Measurements from ENCODE around the gene TOMM22. TPM values are rescaled to one million over a fixed set of nuclear protein-coding genes. Genes with fewer than 3 reads are reported as not detected.

Gene TOMM22
- total RNA-seq, 8 experiments from 2014 or later, result 42.2 to 84.3 (median 59.5) TPM

- no peak for ATAC-seq (replicated peaks in 6 of 8)
- 0 to 18% (median 0%) methylated on average over 1 to 6 of the region's 6 CpGs; no CpG with 5 or more reads in 3 of the 10 experiments for WGBS, 10 experiments
- H3K4me1 ChIP-seq (replicated peaks in 1 of 2), result peaks cover 31 to 40% of the 10 kb centered on the region in 2 donors
- in situ Hi-C loops (cut with MboI; ENCODE audit: low pct_unique_long_range_greater_than_20kb in 2 of 9, low sequenced_read_pairs in 9 of 9, unreplicated experiment in 9 of 9), result no loop called here
- H3K27ac ChIP-seq, result peak overlapping the region in 1 of 2 donors; percentile 92
- H3K4me3 ChIP-seq, result peak overlapping the region; percentile 72 to 99 (median 83)
Observed at GRCh38 chr22:38699784-38700183, 18.0 kb downstream of the TOMM22 start.

- H3K4me3 ChIP-seq, result peak overlapping the region; percentile 72 to 99 (median 83)
- peak in 3 of 8 experiments; percentile 37 to 45 (median 44) for ATAC-seq (replicated peaks in 6 of 8)
- peak overlapping the region; percentile 90 to 92 for H3K27ac ChIP-seq
- in situ Hi-C loops (cut with MboI; ENCODE audit: low pct_unique_long_range_greater_than_20kb in 2 of 9, low sequenced_read_pairs in 9 of 9, unreplicated experiment in 9 of 9), result no loop called here
- WGBS, 10 experiments, result 0 to 5% (median 0%) methylated on average over 3 to 15 of the region's 57 CpGs; no CpG with 5 or more reads in 4 of the 10 experiments
- peaks cover 32 to 41% of the 10 kb centered on the region in 2 donors for H3K4me1 ChIP-seq (replicated peaks in 1 of 2)
Observed at GRCh38 chr22:38700270-38700788, 18.6 kb downstream of the TOMM22 start.

- in situ Hi-C loops (cut with MboI; ENCODE audit: low pct_unique_long_range_greater_than_20kb in 2 of 9, low sequenced_read_pairs in 9 of 9, unreplicated experiment in 9 of 9), result no loop called here
- Histone ChIP-seq H3K27ac (peak within 1 kb of the TSS; percentile 90 to 92), H3K4me1 (replicated peaks in 1 of 2) (peaks cover 32 to 41% of the 10 kb centered on the region in 2 donors), H3K4me3 (peak within 1 kb of the TSS; percentile 72 to 99 (median 83))
- 0 to 30% (median 3%) methylated on average over 2 to 21 of the region's 94 CpGs; no CpG with 5 or more reads in 5 of the 10 experiments for WGBS, 10 experiments
- ATAC-seq (replicated peaks in 6 of 8), result peak; percentile 35 to 52 (median 48)
Observed at GRCh38 chr22:38700789-38701628, 19.3 kb downstream of the TOMM22 start, which contains the start of gene JOSD1. Gene JOSD1 (minus strand): TSS chr22:38700943. CDS start chr22:38699987, 956 bp downstream.

GRCh38 chr22:38704654-38705234 is 23.0 kb downstream of the TOMM22 start:
- Histone ChIP-seq H3K4me1 (replicated peaks in 1 of 2) (peaks cover 8 to 24% of the 10 kb centered on the region in 2 donors), H3K27ac (peak overlapping the region; percentile 50 to 60), H3K4me3 (peak overlapping the region; percentile 29 to 37 (median 31))
- WGBS, 10 experiments, result 0 to 39% (median 17%) methylated on average over 3 to 10 of the region's 10 CpGs
- in situ Hi-C loops (cut with MboI; ENCODE audit: low pct_unique_long_range_greater_than_20kb in 2 of 9, low sequenced_read_pairs in 9 of 9, unreplicated experiment in 9 of 9), result no loop called here
- ATAC-seq (replicated peaks in 6 of 8), result no peak

- 0 to 3% (median 0%) methylated on average over 2 to 17 of the region's 55 CpGs; no CpG with 5 or more reads in 1 of the 10 experiments for WGBS, 10 experiments
- Histone ChIP-seq H3K4me3 (peak within 1 kb of the TSS; percentile 73 to 93 (median 90)), H3K27ac (peak within 1 kb of the TSS; percentile 91), H3K4me1 (replicated peaks in 1 of 2) (peaks cover 8 to 24% of the 10 kb centered on the region in 2 donors)
- in situ Hi-C loops (cut with MboI; ENCODE audit: low pct_unique_long_range_greater_than_20kb in 2 of 9, low sequenced_read_pairs in 9 of 9, unreplicated experiment in 9 of 9), result no loop called here
- peak; percentile 72 to 85 (median 82) for ATAC-seq (replicated peaks in 6 of 8)
Observed at GRCh38 chr22:38705235-38706100, 23.7 kb downstream of the TOMM22 start, which contains the start of gene GTPBP1. Gene GTPBP1 (plus strand): TSS chr22:38705944. CDS start chr22:38705956, 12 bp downstream.

- peak overlapping the region; percentile 91 for H3K27ac ChIP-seq
- peaks cover 8 to 24% of the 10 kb centered on the region in 2 donors for H3K4me1 ChIP-seq (replicated peaks in 1 of 2)
- in situ Hi-C loops (cut with MboI; ENCODE audit: low pct_unique_long_range_greater_than_20kb in 2 of 9, low sequenced_read_pairs in 9 of 9, unreplicated experiment in 9 of 9), result no loop called here
- 0 to 10% (median 0%) methylated on average over 2 to 11 of the region's 80 CpGs; no CpG with 5 or more reads in 2 of the 10 experiments for WGBS, 10 experiments
- ATAC-seq (replicated peaks in 6 of 8), result peak; percentile 0 to 16 (median 12)
- peak overlapping the region; percentile 73 to 93 (median 90) for H3K4me3 ChIP-seq
Observed at GRCh38 chr22:38706101-38706900, 24.5 kb downstream of the TOMM22 start.

GRCh38 chr22:38706901-38707195 is 25.1 kb downstream of the TOMM22 start:
- H3K4me1 ChIP-seq (replicated peaks in 1 of 2), result peaks cover 8 to 20% of the 10 kb centered on the region in 2 donors
- WGBS, 10 experiments, result 0 to 20% (median 0%) methylated on average over 1 to 4 of the region's 4 CpGs; no CpG with 5 or more reads in 1 of the 10 experiments
- H3K4me3 ChIP-seq, result peak overlapping the region; percentile 73 to 93 (median 90)
- in situ Hi-C loops (cut with MboI; ENCODE audit: low pct_unique_long_range_greater_than_20kb in 2 of 9, low sequenced_read_pairs in 9 of 9, unreplicated experiment in 9 of 9), result no loop called here
- ATAC-seq (replicated peaks in 6 of 8), result no peak
- H3K27ac ChIP-seq, result no peak overlapping the region

- ATAC-seq (replicated peaks in 6 of 8), result no peak
- Histone ChIP-seq H3K4me3 (peak overlapping the region in 4 of 5 donors; percentile 73 to 93 (median 87)), H3K27ac (no peak overlapping the region), H3K4me1 (replicated peaks in 1 of 2) (peaks cover 8 to 20% of the 10 kb centered on the region in 2 donors)
- 13 to 83% (median 55%) methylated on average over 1 to 2 of the region's 2 CpGs; no CpG with 5 or more reads in 2 of the 10 experiments for WGBS, 10 experiments
- in situ Hi-C loops (cut with MboI; ENCODE audit: low pct_unique_long_range_greater_than_20kb in 2 of 9, low sequenced_read_pairs in 9 of 9, unreplicated experiment in 9 of 9), result no loop called here
Observed at GRCh38 chr22:38707346-38707745, 25.6 kb downstream of the TOMM22 start.

- H3K4me1 ChIP-seq (replicated peaks in 1 of 2), result peaks cover 8 to 18% of the 10 kb centered on the region in 2 donors
- 67 to 100% (median 100%) methylated on average over 1 to 3 of the region's 3 CpGs; no CpG with 5 or more reads in 1 of the 10 experiments for WGBS, 10 experiments
- no peak for ATAC-seq (replicated peaks in 6 of 8)
- no peak overlapping the region for H3K27ac ChIP-seq
- in situ Hi-C loops (cut with MboI; ENCODE audit: low pct_unique_long_range_greater_than_20kb in 2 of 9, low sequenced_read_pairs in 9 of 9, unreplicated experiment in 9 of 9), result no loop called here
- H3K4me3 ChIP-seq, result peak overlapping the region in 1 of 5 donors; percentile 91
Observed at GRCh38 chr22:38707984-38708383, 26.2 kb downstream of the TOMM22 start.

- no peak for ATAC-seq (replicated peaks in 6 of 8)
- Histone ChIP-seq H3K4me3 (no peak overlapping the region), H3K27ac (no peak overlapping the region), H3K4me1 (replicated peaks in 1 of 2) (peaks cover 16 to 18% of the 10 kb centered on the region in 2 donors)
- in situ Hi-C loops (cut with MboI; ENCODE audit: low pct_unique_long_range_greater_than_20kb in 2 of 9, low sequenced_read_pairs in 9 of 9, unreplicated experiment in 9 of 9), result no loop called here
- 29 to 100% (median 88%) methylated on average over 1 to 3 of the region's 3 CpGs; no CpG with 5 or more reads in 1 of the 10 experiments for WGBS, 10 experiments
Observed at GRCh38 chr22:38709306-38709705, 27.5 kb downstream of the TOMM22 start.

GRCh38 chr22:38710351-38710750 is 28.6 kb downstream of the TOMM22 start:
- WGBS, 10 experiments, result 81 to 100% (median 100%) methylated on average over 1 to 3 of the region's 3 CpGs; no CpG with 5 or more reads in 2 of the 10 experiments
- Histone ChIP-seq H3K27ac (no peak overlapping the region), H3K4me1 (replicated peaks in 1 of 2) (peaks cover 12 to 13% of the 10 kb centered on the region in 2 donors), H3K4me3 (no peak overlapping the region)
- ATAC-seq (replicated peaks in 6 of 8), result no peak
- in situ Hi-C loops (cut with MboI; ENCODE audit: low pct_unique_long_range_greater_than_20kb in 2 of 9, low sequenced_read_pairs in 9 of 9, unreplicated experiment in 9 of 9), result no loop called here
